ENCODE measurements around the gene PDE6A.

PDE6A gene

GRCh38 chr5:149833116-149833827, 111.3 kb downstream of the PDE6A start:
- no peak for DNase-seq

- DNase-seq = no peak
These were observed 112.0 kb downstream of the PDE6A start for GRCh38 chr5:149832636-149833035.

- DNase-seq = peak; percentile 35
These were observed 113.1 kb downstream of the PDE6A start for GRCh38 chr5:149831492-149831891.

GRCh38 chr5:149830579-149830978, 114.0 kb downstream of the PDE6A start:
- DNase-seq = no peak

- DNase-seq = no peak
These were observed 114.6 kb downstream of the PDE6A start for GRCh38 chr5:149829954-149830353.

- DNase-seq = peak; percentile 85
These were observed 116.2 kb downstream of the PDE6A start for GRCh38 chr5:149828161-149829011.

GRCh38 chr5:149827546-149827945, 117.0 kb downstream of the PDE6A start:
- DNase-seq = no peak

- DNase-seq = no peak
These were observed 117.5 kb downstream of the PDE6A start for GRCh38 chr5:149827086-149827485.

- DNase-seq = no peak
These were observed 118.0 kb downstream of the PDE6A start for GRCh38 chr5:149826574-149826973.

GRCh38 chr5:149824846-149825245, 119.7 kb downstream of the PDE6A start:
- DNase-seq = no peak

- DNase-seq = no peak
These were observed 120.5 kb downstream of the PDE6A start for GRCh38 chr5:149824120-149824519.

GRCh38 chr5:149823375-149823774, 121.2 kb downstream of the PDE6A start:
- DNase-seq = no peak

- DNase-seq = no peak
These were observed 122.3 kb downstream of the PDE6A start for GRCh38 chr5:149822301-149822700.

GRCh38 chr5:149820536-149821510, 123.8 kb downstream of the PDE6A start:
- DNase-seq = no peak

GRCh38 chr5:149820012-149820411, 124.6 kb downstream of the PDE6A start:
- no peak for DNase-seq

- no peak for DNase-seq
These were observed 126.5 kb downstream of the PDE6A start for GRCh38 chr5:149818116-149818515.

- no peak for DNase-seq
These were observed 127.0 kb downstream of the PDE6A start for GRCh38 chr5:149817539-149818060.

- no peak for DNase-seq
These were observed 127.9 kb downstream of the PDE6A start for GRCh38 chr5:149816661-149817060.

GRCh38 chr5:149811453-149811852, 133.1 kb downstream of the PDE6A start:
- no peak for DNase-seq

- DNase-seq = no peak
These were observed 133.7 kb downstream of the PDE6A start for GRCh38 chr5:149810856-149811255.

GRCh38 chr5:149809931-149810691, 134.5 kb downstream of the PDE6A start:
- no peak for DNase-seq
